Esophagus muscularis mucosa (tissue), 3 donors: ENCODE measurements around the gene AP2B1.

ENCODE experiments used
- POLR2A ChIP-seq: fragments of 450-650 bp; IDR thresholded peaks from one replicate; pipeline ENCODE4 v1.6.1; 2017; ENCODE audit warnings: antibody characterized with exemption, moderate library complexity, mild to moderate bottlenecking, low read depth
- POLR2AphosphoS5 ChIP-seq, 2 donors: sonication (generic); formaldehyde crosslinking; IDR thresholded peaks; one replicate each; pipeline ENCODE4 v1.6.1; 2017; ENCODE audit warnings: antibody characterized with exemption in 2 of 2
- TF ChIP-seq, protein P1 (sequence below), 3 experiments: fragments of 200-600 bp in 2 of 3; fragments of 450-650 bp in 1 of 3; sonication (generic) in 2 of 3; IDR thresholded peaks; one replicate each; pipeline ENCODE4 v1.5.1; 2017 to 2019; ENCODE audit warnings: antibody characterized with exemption in 3 of 3, mild to moderate bottlenecking in 2 of 3, moderate library complexity in 1 of 3

DNA sequence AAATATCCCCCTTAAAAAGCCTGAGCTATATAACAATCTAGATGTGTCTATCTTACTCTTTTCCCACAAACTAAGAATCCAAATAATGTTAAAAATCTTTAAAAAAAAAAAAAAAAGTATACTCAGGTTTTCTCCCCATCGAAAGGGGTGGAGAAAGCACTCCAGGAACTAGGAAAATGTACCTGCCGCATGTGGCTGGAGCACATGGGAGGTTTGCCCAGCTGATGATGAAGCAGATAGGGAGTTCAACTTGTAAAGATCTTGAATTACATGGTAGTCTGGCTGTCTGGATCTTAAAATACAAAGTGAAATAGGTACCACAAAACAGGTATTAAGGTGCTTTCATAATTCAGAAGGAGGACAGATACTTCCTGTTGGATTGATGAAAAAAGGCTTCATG lies 17.7 kb upstream of the AP2B1 start:
- TF ChIP-seq, protein P1, sequence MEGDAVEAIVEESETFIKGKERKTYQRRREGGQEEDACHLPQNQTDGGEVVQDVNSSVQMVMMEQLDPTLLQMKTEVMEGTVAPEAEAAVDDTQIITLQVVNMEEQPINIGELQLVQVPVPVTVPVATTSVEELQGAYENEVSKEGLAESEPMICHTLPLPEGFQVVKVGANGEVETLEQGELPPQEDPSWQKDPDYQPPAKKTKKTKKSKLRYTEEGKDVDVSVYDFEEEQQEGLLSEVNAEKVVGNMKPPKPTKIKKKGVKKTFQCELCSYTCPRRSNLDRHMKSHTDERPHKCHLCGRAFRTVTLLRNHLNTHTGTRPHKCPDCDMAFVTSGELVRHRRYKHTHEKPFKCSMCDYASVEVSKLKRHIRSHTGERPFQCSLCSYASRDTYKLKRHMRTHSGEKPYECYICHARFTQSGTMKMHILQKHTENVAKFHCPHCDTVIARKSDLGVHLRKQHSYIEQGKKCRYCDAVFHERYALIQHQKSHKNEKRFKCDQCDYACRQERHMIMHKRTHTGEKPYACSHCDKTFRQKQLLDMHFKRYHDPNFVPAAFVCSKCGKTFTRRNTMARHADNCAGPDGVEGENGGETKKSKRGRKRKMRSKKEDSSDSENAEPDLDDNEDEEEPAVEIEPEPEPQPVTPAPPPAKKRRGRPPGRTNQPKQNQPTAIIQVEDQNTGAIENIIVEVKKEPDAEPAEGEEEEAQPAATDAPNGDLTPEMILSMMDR (IDR thresholded peaks at IDR 0.05) = no peak
- TF ChIP-seq POLR2A (no peak), POLR2AphosphoS5 (IDR thresholded peaks at IDR 0.05) (no peak)
